Activated naive CD4-positive, alpha-beta T cell treated with anti-CD3 and anti-CD28 coated beads, Interleukin-2, amount 50 U/mL, for 16 hours (primary cell): ENCODE data around the gene SLC16A4.

Experiments
- DNase-seq: peaks from one replicate; pipeline ENCODE4 v3.0.0-alpha.2; 2020

Gene SLC16A4

GRCh38 chr1:110321045-110321444 is 69.8 kb downstream of the SLC16A4 start:
- no peak for DNase-seq

GRCh38 chr1:110320168-110320518 is 70.7 kb downstream of the SLC16A4 start:
- no peak for DNase-seq

- no peak for DNase-seq
Observed at GRCh38 chr1:110319332-110320167, 71.3 kb downstream of the SLC16A4 start.

GRCh38 chr1:110318046-110318445 is 72.8 kb downstream of the SLC16A4 start:
- no peak for DNase-seq

GRCh38 chr1:110316735-110317134 is 74.1 kb downstream of the SLC16A4 start:
- no peak for DNase-seq
